HepG2 (cell line): ENCODE measurements around the gene CD7. TPM values are rescaled to one million over a fixed set of nuclear protein-coding genes. Genes with fewer than 3 reads are reported as not detected.

Experiments
- BORCS8-MEF2B ChIP-seq: sonication (generic); formaldehyde crosslinking; IDR thresholded peaks from 2 replicates; pipeline ENCODE4 v1.8.0; 2022; ENCODE audit warnings: mild to moderate bottlenecking, missing genetic modification reagents
- CBX5 ChIP-seq: sonication (generic); formaldehyde crosslinking; IDR thresholded peaks from 2 replicates; pipeline ENCODE4 v1.4.0; 2020; ENCODE audit warnings: missing genetic modification reagents, borderline replicate concordance
- DDIT3 ChIP-seq: sonication (generic); formaldehyde crosslinking; IDR thresholded peaks from 2 replicates; pipeline ENCODE4 v1.4.0; 2020; ENCODE audit warnings: mild to moderate bottlenecking, missing genetic modification reagents
- GABPB1 ChIP-seq: IDR thresholded peaks from 2 replicates; pipeline ENCODE4 v1.6.1; 2016; ENCODE audit warnings: mild to moderate bottlenecking, missing genetic modification reagents, moderate library complexity, missing compliant biosample characterization
- HOXA7 ChIP-seq: sonication (generic); formaldehyde crosslinking; IDR thresholded peaks from 2 replicates; pipeline ENCODE4 v1.8.1; 2022; ENCODE audit warnings: mild to moderate bottlenecking, missing genetic modification reagents, moderate library complexity
- KLF9 ChIP-seq: IDR thresholded peaks from 2 replicates; pipeline ENCODE4 v1.6.1; 2016; ENCODE audit warnings: low read depth
- MAFK ChIP-seq, 2 experiments: IDR thresholded peaks in 1 of 2; conservative IDR thresholded peaks in 1 of 2; 2 replicates each; pipeline ENCODE4 v1.6.1; 2011; ENCODE audit warnings: improper control_type of control experiment in 2 of 2, low read length in 2 of 2
- MED1 ChIP-seq: sonication (generic); formaldehyde crosslinking; IDR thresholded peaks from 2 replicates; pipeline ENCODE4 v1.4.0; 2020; ENCODE audit warnings: missing genetic modification reagents
- SALL2 ChIP-seq: sonication (generic); formaldehyde crosslinking; IDR thresholded peaks from 2 replicates; pipeline ENCODE4 v1.8.1; 2023; ENCODE audit warnings: mild to moderate bottlenecking, missing genetic modification reagents, inconsistent platforms
- SMAD3 ChIP-seq: sonication (generic); formaldehyde crosslinking; IDR thresholded peaks from 2 replicates; pipeline ENCODE4 v1.4.0; 2020; ENCODE audit warnings: missing genetic modification reagents
- SOX5 ChIP-seq: IDR thresholded peaks from 2 replicates; pipeline ENCODE4 v1.6.1; 2016; ENCODE audit warnings: borderline replicate concordance
- SP5 ChIP-seq: IDR thresholded peaks from 2 replicates; pipeline ENCODE4 v1.6.1; 2016; ENCODE audit warnings: low read depth, borderline replicate concordance
- TFAP4 ChIP-seq: sonication (generic); IDR thresholded peaks from 2 replicates; pipeline ENCODE4 v1.6.1; 2016; ENCODE audit warnings: low read depth, borderline replicate concordance
- YEATS4 ChIP-seq: sonication (generic); formaldehyde crosslinking; IDR thresholded peaks from 2 replicates; pipeline ENCODE4 v1.4.0; 2020; ENCODE audit warnings: missing genetic modification reagents, borderline replicate concordance
- ZBTB14 ChIP-seq: sonication (generic); formaldehyde crosslinking; IDR thresholded peaks from 2 replicates; pipeline ENCODE4 v1.4.0; 2020; ENCODE audit warnings: missing genetic modification reagents
- ZNF207 ChIP-seq: fragments of 450-650 bp; IDR thresholded peaks from 2 replicates; pipeline ENCODE4 v1.6.1; 2016; ENCODE audit warnings: antibody characterized with exemption, borderline replicate concordance
- ZNF264 ChIP-seq: sonication (generic); formaldehyde crosslinking; IDR thresholded peaks from 2 replicates; pipeline ENCODE4 v1.4.0; 2020; ENCODE audit warnings: missing genetic modification reagents
- ZNF430 ChIP-seq: sonication (generic); formaldehyde crosslinking; IDR thresholded peaks from 2 replicates; pipeline ENCODE4 v1.9.0; 2021; ENCODE audit warnings: mild to moderate bottlenecking, missing genetic modification reagents
- ZNF564 ChIP-seq: sonication (generic); formaldehyde crosslinking; IDR thresholded peaks from 2 replicates; pipeline ENCODE4 v1.8.1; 2023; ENCODE audit warnings: mild to moderate bottlenecking, missing genetic modification reagents
- ZNF678 ChIP-seq: sonication (generic); formaldehyde crosslinking; IDR thresholded peaks from 2 replicates; pipeline ENCODE4 v1.4.0; 2020; ENCODE audit warnings: mild to moderate bottlenecking, missing genetic modification reagents
- ZNF790 ChIP-seq: sonication (generic); formaldehyde crosslinking; IDR thresholded peaks from 2 replicates; pipeline ENCODE4 v1.8.0; 2022; ENCODE audit warnings: missing genetic modification reagents, mild to moderate bottlenecking, borderline replicate concordance
- ZNF816 ChIP-seq: sonication (generic); formaldehyde crosslinking; IDR thresholded peaks from 2 replicates; pipeline ENCODE4 v1.8.0; 2022; ENCODE audit warnings: missing genetic modification reagents, mild to moderate bottlenecking, borderline replicate concordance
- ZSCAN30 ChIP-seq: sonication (generic); formaldehyde crosslinking; IDR thresholded peaks from 2 replicates; pipeline ENCODE4 v1.5.0; 2020; ENCODE audit warnings: mild to moderate bottlenecking, missing genetic modification reagents
- polyA plus RNA-seq, 8 experiments: library from polyadenylated mRNA; depleted of rRNA in 3 of 8; stranded (reverse) in 7 of 8; unstranded in 1 of 8; fragments of >200 nt; fragmentation: Illumina TruSeq in 4 of 8; extraction: Trizol in 4 of 8; gene quantifications; 2 replicates each; pipeline versions ENCODE4 v1.2.1 to v1.2.3, GENCODE V29; 2011 to 2016; ENCODE audit warnings: low read depth in 4 of 8, missing spikeins in 1 of 8, mixed read lengths in 1 of 8; ENCODE audit not compliant: insufficient read depth in 1 of 8
- total RNA-seq, 5 experiments: library from RNA; depleted of rRNA; stranded (reverse); fragments of >200 nt; fragmentation: Illumina TruSeq; extraction: Trizol; gene quantifications; 2 replicates each; pipeline ENCODE4 v1.2.3, GENCODE V29; 2016; ENCODE audit warnings: low read depth in 1 of 5
- TF ChIP-seq, protein P1 (sequence below): sonication (generic); formaldehyde crosslinking; IDR thresholded peaks from 2 replicates; pipeline ENCODE4 v1.4.0; 2020; ENCODE audit warnings: missing genetic modification reagents
- TF ChIP-seq, protein P2 (sequence below): sonication (generic); formaldehyde crosslinking; IDR thresholded peaks from 2 replicates; pipeline ENCODE4 v1.5.1; 2020; ENCODE audit warnings: missing genetic modification reagents, mild to moderate bottlenecking, borderline replicate concordance

Gene CD7
- total and polyA plus RNA-seq, 2 of the 13 experiments (the other 11 are each of a cell fraction or from before 2014, with no cell fraction given), result 67.6 to 76.4 TPM

- TF ChIP-seq TFAP4 (no peak), DDIT3 (CRISPR knock-in tag) (no peak), MAFK (conservative IDR thresholded peaks at IDR 0.05 in 1 of 2, IDR thresholded peaks at IDR 0.05 in 1 of 2; ENCODE audit: low read length in 2 of 2) (no peak), ZNF207 (no peak), BORCS8-MEF2B (CRISPR knock-in tag) (no peak), ZSCAN30 (CRISPR knock-in tag) (no peak), SOX5 (CRISPR knock-in tag) (0 out of 2 replicates have a peak, but pooled peaks have one; percentile 10), MED1 (CRISPR knock-in tag) (0 out of 2 replicates have a peak, but pooled peaks have one; percentile 28), ZBTB14 (no peak), SALL2 (CRISPR knock-in tag) (no peak), SP5 (CRISPR knock-in tag) (no peak), ZNF678 (CRISPR knock-in tag) (no peak), KLF9 (CRISPR knock-in tag) (no peak), GABPB1 (CRISPR knock-in tag) (peak; percentile 18; the same call in 1 of the 2 replicates), ZNF790 (CRISPR knock-in tag) (no peak), ZNF564 (CRISPR knock-in tag) (no peak), YEATS4 (CRISPR knock-in tag) (no peak), CBX5 (CRISPR knock-in tag) (no peak), SMAD3 (CRISPR knock-in tag) (no peak), HOXA7 (no peak), ZNF264 (CRISPR knock-in tag) (0 out of 2 replicates have a peak, but pooled peaks have one; percentile 19), ZNF430 (CRISPR knock-in tag) (no peak), ZNF816 (CRISPR knock-in tag) (no peak)
- TF ChIP-seq, protein P1, sequence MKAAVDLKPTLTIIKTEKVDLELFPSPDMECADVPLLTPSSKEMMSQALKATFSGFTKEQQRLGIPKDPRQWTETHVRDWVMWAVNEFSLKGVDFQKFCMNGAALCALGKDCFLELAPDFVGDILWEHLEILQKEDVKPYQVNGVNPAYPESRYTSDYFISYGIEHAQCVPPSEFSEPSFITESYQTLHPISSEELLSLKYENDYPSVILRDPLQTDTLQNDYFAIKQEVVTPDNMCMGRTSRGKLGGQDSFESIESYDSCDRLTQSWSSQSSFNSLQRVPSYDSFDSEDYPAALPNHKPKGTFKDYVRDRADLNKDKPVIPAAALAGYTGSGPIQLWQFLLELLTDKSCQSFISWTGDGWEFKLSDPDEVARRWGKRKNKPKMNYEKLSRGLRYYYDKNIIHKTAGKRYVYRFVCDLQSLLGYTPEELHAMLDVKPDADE (CRISPR knock-in tag), result no peak
- TF ChIP-seq, protein P2, sequence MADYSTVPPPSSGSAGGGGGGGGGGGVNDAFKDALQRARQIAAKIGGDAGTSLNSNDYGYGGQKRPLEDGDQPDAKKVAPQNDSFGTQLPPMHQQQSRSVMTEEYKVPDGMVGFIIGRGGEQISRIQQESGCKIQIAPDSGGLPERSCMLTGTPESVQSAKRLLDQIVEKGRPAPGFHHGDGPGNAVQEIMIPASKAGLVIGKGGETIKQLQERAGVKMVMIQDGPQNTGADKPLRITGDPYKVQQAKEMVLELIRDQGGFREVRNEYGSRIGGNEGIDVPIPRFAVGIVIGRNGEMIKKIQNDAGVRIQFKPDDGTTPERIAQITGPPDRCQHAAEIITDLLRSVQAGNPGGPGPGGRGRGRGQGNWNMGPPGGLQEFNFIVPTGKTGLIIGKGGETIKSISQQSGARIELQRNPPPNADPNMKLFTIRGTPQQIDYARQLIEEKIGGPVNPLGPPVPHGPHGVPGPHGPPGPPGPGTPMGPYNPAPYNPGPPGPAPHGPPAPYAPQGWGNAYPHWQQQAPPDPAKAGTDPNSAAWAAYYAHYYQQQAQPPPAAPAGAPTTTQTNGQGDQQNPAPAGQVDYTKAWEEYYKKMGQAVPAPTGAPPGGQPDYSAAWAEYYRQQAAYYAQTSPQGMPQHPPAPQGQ (CRISPR knock-in tag), result no peak
Measured at GRCh38 chr17:82304826-82305726, 12.3 kb downstream of the CD7 start (continued).
